NB4 (cell line): Measurements from ENCODE around the gene GET3.
A peak's percentile ranks its signal among the peaks of the same experiment; 100 is the strongest.

Experiments used
- DNase-seq: peaks from one replicate; pipeline ENCODE4 v3.0.0; 2010; ENCODE audit warnings: low read depth
- H3K4me3 ChIP-seq: one replicate; pipeline ENCODE4 v1.5.1; 2011; ENCODE audit warnings: mild to moderate bottlenecking, low read depth, low read length, moderate library complexity
- MYC ChIP-seq: IDR thresholded peaks from 2 replicates; pipeline ENCODE4 v1.6.1; 2011; ENCODE audit warnings: low read depth, low read length
- POLR2A ChIP-seq: IDR thresholded peaks from 2 replicates; pipeline ENCODE4 v1.6.1; 2011; ENCODE audit warnings: mild to moderate bottlenecking; ENCODE audit not compliant: insufficient read length; ENCODE audit errors: extremely low read depth
- TF ChIP-seq, protein P1 (sequence below): IDR thresholded peaks from 2 replicates; pipeline ENCODE4 v1.6.1; 2011; ENCODE audit warnings: low read depth, low read length
- TF ChIP-seq, protein P2 (sequence below): IDR thresholded peaks from one replicate; pipeline ENCODE4 v1.5.1; 2012; ENCODE audit warnings: low read depth, low read length

GET3 gene

DNA sequence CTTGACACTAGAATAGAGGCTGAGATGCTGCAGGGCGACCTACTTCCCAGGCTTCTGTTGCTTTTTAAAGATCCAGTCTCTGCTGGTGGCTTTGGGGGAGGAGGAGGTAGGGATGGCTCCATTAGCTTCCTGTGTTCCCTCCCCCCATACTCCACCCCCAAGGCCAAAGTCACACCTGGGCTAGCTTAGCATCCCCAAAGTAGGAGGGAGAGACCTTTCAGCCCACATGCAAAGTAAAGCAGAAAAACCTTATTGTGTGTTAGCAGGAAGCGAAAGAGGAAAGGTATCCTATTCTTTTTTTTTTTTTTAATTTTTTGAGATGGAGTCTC lies 10.3 kb upstream of the GET3 start:
- DNase-seq: no peak
- TF ChIP-seq MYC (no peak), POLR2A (no peak)
- TF ChIP-seq, protein P1, sequence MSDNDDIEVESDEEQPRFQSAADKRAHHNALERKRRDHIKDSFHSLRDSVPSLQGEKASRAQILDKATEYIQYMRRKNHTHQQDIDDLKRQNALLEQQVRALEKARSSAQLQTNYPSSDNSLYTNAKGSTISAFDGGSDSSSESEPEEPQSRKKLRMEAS: no peak
- TF ChIP-seq, protein P2, sequence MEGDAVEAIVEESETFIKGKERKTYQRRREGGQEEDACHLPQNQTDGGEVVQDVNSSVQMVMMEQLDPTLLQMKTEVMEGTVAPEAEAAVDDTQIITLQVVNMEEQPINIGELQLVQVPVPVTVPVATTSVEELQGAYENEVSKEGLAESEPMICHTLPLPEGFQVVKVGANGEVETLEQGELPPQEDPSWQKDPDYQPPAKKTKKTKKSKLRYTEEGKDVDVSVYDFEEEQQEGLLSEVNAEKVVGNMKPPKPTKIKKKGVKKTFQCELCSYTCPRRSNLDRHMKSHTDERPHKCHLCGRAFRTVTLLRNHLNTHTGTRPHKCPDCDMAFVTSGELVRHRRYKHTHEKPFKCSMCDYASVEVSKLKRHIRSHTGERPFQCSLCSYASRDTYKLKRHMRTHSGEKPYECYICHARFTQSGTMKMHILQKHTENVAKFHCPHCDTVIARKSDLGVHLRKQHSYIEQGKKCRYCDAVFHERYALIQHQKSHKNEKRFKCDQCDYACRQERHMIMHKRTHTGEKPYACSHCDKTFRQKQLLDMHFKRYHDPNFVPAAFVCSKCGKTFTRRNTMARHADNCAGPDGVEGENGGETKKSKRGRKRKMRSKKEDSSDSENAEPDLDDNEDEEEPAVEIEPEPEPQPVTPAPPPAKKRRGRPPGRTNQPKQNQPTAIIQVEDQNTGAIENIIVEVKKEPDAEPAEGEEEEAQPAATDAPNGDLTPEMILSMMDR: no peak
- H3K4me3 ChIP-seq: no peak overlapping the region

DNA sequence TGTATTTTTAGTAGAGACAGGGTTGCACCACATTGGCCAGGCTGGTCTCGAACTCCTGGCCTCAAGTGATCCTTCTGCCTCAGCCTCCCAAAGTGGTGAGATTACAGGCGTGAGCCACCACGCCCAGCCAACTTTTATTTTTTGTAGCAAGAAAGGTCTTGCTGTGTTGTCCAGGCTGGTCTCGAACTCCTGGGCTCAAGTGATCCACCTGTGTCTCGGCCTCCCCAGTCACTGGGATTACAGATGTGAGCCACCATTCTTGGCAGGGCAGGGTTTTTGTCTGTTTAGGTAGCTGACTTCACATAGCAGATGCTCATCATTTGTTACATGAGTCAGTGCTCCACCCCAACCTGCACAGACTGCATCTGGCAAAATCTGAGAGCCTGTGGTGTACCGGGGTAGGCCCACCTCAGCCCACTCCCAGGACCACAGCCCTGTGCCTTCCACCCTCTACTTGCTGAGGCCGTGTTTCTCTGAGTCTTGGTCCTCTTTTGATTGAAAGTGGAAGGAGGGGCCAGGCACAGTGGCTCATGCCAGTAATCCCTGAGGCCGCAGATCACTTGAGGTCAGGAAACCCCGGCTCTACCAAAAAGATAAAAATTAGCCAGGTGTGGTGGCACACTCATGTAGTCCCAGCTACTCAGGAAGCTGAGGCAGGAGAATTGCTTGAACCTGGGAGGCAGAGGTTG lies 9.4 kb upstream of the GET3 start:
- no peak overlapping the region for H3K4me3 ChIP-seq
- DNase-seq: no peak
- no peak for TF ChIP-seq POLR2A

DNA sequence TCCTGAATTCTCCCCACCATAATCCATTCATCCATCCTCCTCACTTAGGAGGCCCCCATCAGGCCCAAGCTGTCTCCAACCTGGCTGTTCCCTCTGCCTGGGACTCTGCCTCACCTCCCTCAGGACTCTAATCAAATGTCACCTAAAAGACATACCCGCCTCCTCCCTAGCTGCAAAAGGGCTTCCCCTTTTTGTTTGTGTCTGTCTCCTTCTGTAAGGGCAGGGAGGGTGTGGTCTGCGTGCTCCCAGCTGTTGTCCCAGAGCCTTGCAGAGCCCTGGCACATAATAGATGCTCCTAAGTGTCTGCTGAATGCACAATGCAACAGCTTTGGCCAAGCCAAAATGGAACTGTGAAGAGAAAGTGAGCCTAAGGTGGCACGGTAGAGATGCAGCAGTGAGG lies 7.2 kb upstream of the GET3 start:
- TF ChIP-seq, protein P2: no peak
- DNase-seq: peak; percentile 48
- no peak overlapping the region for H3K4me3 ChIP-seq

DNA sequence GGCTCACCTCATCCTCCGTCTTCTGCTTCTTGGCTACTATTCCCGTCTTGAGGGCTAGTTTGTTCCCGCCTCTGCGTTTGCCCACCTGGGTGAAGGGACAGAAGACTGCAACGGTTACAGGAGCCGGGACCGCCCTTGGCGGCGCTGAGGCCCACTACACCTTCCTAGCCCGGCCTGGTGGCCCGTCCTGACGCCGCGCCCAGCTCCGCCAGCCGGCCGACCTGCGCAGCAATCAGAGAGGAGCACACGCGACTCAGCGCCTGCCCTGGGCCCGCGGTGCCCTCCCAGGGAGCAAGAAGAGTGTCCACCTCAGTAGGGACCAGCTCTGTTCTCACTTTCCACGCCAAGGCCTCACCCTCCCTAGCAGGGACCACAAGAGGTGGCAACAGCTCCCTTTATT lies 6.0 kb upstream of the GET3 start:
- H3K4me3 ChIP-seq: no peak overlapping the region
- TF ChIP-seq POLR2A (no peak), MYC (no peak)
- TF ChIP-seq, protein P1: no peak
- TF ChIP-seq, protein P2: no peak

DNA sequence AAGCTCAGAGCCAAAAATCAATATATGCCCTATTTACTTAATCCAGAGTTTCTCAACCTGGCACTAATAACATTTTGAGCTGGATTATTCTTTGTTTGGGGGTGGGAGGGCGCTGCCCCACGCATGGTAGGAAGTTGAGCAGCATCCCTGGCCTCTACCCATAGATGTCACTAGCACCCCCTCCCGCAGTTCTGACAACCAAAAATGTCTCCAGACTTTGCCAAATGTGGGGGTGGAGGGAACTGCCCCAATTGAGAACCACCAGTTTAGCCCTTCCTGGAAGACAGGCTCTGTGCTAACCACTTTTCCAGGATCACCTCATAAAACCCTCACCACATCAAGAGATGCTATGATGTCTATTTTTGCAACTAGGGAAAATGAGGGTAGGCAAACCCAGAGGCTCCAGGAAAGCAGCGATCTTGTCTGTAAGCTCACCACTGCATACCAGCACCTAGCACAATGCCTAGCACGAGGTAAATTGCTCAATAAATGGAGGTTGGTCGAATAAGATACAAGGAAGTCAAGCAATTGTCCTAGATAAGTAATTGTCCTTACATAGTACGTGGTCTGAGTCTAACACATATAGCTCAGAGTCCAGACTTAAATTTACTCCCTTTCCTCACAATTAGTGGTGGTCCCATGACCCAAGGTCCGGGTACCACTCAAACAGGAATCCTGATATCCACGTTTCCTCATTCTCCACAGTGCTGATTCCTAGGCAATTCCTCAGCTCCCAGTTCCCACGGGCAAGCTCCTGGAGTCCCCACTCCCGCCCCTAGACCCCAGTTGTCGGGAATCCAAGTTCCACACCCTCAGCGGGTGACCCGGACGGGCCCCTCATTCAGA lies 3.7 kb upstream of the GET3 start:
- H3K4me3 ChIP-seq: peak overlapping the region; percentile 86
- peak; percentile 77 for DNase-seq
- no peak for TF ChIP-seq POLR2A
- TF ChIP-seq, protein P2: peak; percentile 59

More for the DNA sequence above, 6.0 kb upstream of the GET3 start:
- DNase-seq: no peak

DNA sequence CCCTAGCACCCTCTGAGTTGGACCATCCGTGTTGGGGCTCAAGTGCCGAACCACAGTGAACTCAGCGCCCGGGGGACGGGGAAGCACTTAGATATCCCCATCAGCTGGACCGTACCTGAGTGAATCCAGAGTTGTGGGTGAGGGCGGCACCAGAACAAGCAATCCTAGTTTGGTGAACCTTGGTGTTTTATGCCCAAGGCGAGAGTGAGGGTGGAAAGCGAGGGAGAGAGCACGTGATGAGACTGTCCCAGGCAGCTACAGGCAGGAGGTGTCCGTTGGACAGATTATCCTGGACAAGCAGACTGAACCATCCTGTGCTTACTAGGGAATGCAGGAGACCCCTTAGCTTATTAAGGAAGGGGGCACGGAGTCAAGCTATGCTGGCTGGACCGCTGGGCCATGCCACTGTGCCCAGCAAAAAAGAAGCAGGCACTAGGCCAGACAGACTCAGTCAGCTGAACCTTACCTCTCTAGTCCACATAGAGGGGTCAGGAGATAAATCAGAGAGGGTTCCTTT lies 596 bp downstream of the GET3 start:
- TF ChIP-seq MYC: no peak
- TF ChIP-seq, protein P1: no peak
- TF ChIP-seq, protein P2: no peak
- no peak for TF ChIP-seq POLR2A
- peak overlapping the region; percentile 93 for H3K4me3 ChIP-seq
- DNase-seq: no peak
